Fibroblast of villous mesenchyme (primary cell): ENCODE measurements around the gene STARD3. TPM values are rescaled to one million over a fixed set of nuclear protein-coding genes. Genes with fewer than 3 reads are reported as not detected.

Source experiments
- DNase-seq: peaks from one replicate; pipeline ENCODE4 v3.0.0-alpha.2; 2010; ENCODE audit warnings: low read depth
- H3K4me3 ChIP-seq: 2 replicates; pipeline ENCODE4 v1.5.1; 2011; ENCODE audit warnings: low read depth, mild to moderate bottlenecking, low read length
- CTCF ChIP-seq: IDR thresholded peaks from 2 replicates; pipeline ENCODE4 v1.5.1; 2012; ENCODE audit warnings: low read depth, mild to moderate bottlenecking, low read length; ENCODE audit not compliant: insufficient read depth
- total RNA-seq: library from RNA; depleted of rRNA; stranded (reverse); fragments of >200 nt; gene quantifications from 2 replicates; pipeline ENCODE4 v1.2.3, GENCODE V29; 2012

Gene STARD3
- total RNA-seq, 1 donor, result 23.7 TPM

- TF ChIP-seq CTCF, result no peak
- no peak overlapping the region for H3K4me3 ChIP-seq
- no peak for DNase-seq
Observed at GRCh38 chr17:39628655-39629493, 8.1 kb upstream of the STARD3 start.

GRCh38 chr17:39629494-39629880 is 7.5 kb upstream of the STARD3 start:
- TF ChIP-seq CTCF, result no peak
- DNase-seq, result no peak
- H3K4me3 ChIP-seq, result no peak overlapping the region

GRCh38 chr17:39629898-39630297 is 7.0 kb upstream of the STARD3 start:
- H3K4me3 ChIP-seq, result no peak overlapping the region
- peak; percentile 29 for DNase-seq
- no peak for TF ChIP-seq CTCF

GRCh38 chr17:39631403-39631802 is 5.5 kb upstream of the STARD3 start:
- TF ChIP-seq CTCF, result no peak
- no peak overlapping the region for H3K4me3 ChIP-seq
- DNase-seq, result no peak

GRCh38 chr17:39632153-39632941 is 4.6 kb upstream of the STARD3 start:
- no peak for DNase-seq
- no peak overlapping the region for H3K4me3 ChIP-seq
- no peak for TF ChIP-seq CTCF

- no peak for TF ChIP-seq CTCF
- no peak for DNase-seq
- no peak overlapping the region for H3K4me3 ChIP-seq
Observed at GRCh38 chr17:39633570-39634183, 3.3 kb upstream of the STARD3 start.
